SK-N-SH treated with all-trans-retinoic acid at 6 μM for 48 hours (cell line): ENCODE results near the gene OBSCN.

Experiments
- CSDC2 ChIP-seq: fragments of 250-450 bp; sonication (Bioruptor Pico); IDR thresholded peaks from 2 replicates; pipeline ENCODE4 v1.5.0; 2020; ENCODE audit warnings: mild to moderate bottlenecking, moderate library complexity
- RARB ChIP-seq: fragments of 250-450 bp; sonication (Bioruptor Pico); IDR thresholded peaks from 2 replicates; pipeline ENCODE4 v1.8.0; 2021; ENCODE audit warnings: mild to moderate bottlenecking, moderate library complexity
- TOX ChIP-seq: fragments of 250-450 bp; sonication (Bioruptor Pico); IDR thresholded peaks from 2 replicates; pipeline ENCODE4 v1.8.0; 2021; ENCODE audit warnings: mild to moderate bottlenecking, moderate library complexity, borderline replicate concordance
- ZC3H10 ChIP-seq: fragments of 250-450 bp; sonication (Bioruptor Pico); IDR thresholded peaks from 2 replicates; pipeline ENCODE4 v1.5.1; 2021; ENCODE audit warnings: mild to moderate bottlenecking, moderate library complexity
- ZFP3 ChIP-seq: fragments of 250-450 bp; sonication (Bioruptor Pico); IDR thresholded peaks from 2 replicates; pipeline ENCODE4 v1.5.0; 2020; ENCODE audit warnings: mild to moderate bottlenecking, moderate library complexity
- ZFP30 ChIP-seq: fragments of 450-650 bp; formaldehyde crosslinking; IDR thresholded peaks from 2 replicates; pipeline ENCODE4 v1.5.0; 2022; ENCODE audit warnings: mild to moderate bottlenecking, moderate library complexity
- TF ChIP-seq, protein P1 (sequence below): fragments of 250-450 bp; sonication (Bioruptor Pico); IDR thresholded peaks from 2 replicates; pipeline ENCODE4 v1.5.0; 2020; ENCODE audit warnings: mild to moderate bottlenecking, moderate library complexity
- TF ChIP-seq, protein P2 (sequence below): fragments of 250-450 bp; sonication (Bioruptor Pico); IDR thresholded peaks from 2 replicates; pipeline ENCODE4 v1.8.0; 2020; ENCODE audit warnings: mild to moderate bottlenecking, moderate library complexity, borderline replicate concordance
- TF ChIP-seq, protein P3 (sequence below): fragments of 250-450 bp; sonication (Bioruptor Pico); IDR thresholded peaks from 2 replicates; pipeline ENCODE4 v1.5.1; 2021; ENCODE audit warnings: mild to moderate bottlenecking, moderate library complexity

DNA sequence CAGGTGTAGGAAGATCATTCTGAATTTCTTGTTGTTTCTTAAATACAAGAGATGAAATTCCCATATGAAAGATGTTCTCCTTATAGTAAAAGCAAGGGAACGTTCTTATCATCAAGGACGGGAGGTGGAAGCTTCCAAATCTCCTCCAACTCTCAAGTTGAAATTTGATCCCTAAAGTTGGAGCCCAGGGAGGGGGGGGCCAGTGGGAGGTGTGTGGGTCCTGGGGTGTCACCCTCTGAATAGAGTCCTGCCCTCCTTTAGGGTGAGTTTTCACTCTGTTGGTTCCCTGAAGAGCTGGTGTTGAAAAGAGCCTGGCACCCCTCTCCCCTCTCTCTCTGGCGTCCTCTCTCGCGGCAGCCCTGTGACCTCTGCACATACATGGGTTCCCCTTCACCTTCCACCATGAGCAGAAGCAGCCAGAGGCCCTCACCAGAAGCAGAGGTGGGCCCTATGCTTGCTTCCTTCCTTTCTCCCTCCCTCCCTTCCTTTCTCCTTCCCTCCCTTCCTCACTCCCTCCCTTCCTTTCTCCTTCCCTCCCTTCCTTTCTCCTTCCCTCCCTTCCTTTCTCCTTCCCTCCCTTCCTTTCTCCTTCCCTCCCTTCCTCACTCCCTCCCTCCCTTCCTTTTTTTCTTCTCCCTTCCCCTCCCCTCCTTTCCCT is 218.8 kb downstream of the OBSCN start:
- TF ChIP-seq, protein P1, sequence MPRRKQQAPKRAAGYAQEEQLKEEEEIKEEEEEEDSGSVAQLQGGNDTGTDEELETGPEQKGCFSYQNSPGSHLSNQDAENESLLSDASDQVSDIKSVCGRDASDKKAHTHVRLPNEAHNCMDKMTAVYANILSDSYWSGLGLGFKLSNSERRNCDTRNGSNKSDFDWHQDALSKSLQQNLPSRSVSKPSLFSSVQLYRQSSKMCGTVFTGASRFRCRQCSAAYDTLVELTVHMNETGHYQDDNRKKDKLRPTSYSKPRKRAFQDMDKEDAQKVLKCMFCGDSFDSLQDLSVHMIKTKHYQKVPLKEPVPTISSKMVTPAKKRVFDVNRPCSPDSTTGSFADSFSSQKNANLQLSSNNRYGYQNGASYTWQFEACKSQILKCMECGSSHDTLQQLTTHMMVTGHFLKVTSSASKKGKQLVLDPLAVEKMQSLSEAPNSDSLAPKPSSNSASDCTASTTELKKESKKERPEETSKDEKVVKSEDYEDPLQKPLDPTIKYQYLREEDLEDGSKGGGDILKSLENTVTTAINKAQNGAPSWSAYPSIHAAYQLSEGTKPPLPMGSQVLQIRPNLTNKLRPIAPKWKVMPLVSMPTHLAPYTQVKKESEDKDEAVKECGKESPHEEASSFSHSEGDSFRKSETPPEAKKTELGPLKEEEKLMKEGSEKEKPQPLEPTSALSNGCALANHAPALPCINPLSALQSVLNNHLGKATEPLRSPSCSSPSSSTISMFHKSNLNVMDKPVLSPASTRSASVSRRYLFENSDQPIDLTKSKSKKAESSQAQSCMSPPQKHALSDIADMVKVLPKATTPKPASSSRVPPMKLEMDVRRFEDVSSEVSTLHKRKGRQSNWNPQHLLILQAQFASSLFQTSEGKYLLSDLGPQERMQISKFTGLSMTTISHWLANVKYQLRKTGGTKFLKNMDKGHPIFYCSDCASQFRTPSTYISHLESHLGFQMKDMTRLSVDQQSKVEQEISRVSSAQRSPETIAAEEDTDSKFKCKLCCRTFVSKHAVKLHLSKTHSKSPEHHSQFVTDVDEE (CRISPR knock-in tag) = no peak
- TF ChIP-seq TOX (CRISPR knock-in tag) (no peak), CSDC2 (CRISPR knock-in tag) (no peak), ZFP30 (CRISPR knock-in tag) (no peak), ZC3H10 (no peak), RARB (CRISPR knock-in tag) (no peak), ZFP3 (CRISPR knock-in tag) (no peak)
- TF ChIP-seq, protein P2, sequence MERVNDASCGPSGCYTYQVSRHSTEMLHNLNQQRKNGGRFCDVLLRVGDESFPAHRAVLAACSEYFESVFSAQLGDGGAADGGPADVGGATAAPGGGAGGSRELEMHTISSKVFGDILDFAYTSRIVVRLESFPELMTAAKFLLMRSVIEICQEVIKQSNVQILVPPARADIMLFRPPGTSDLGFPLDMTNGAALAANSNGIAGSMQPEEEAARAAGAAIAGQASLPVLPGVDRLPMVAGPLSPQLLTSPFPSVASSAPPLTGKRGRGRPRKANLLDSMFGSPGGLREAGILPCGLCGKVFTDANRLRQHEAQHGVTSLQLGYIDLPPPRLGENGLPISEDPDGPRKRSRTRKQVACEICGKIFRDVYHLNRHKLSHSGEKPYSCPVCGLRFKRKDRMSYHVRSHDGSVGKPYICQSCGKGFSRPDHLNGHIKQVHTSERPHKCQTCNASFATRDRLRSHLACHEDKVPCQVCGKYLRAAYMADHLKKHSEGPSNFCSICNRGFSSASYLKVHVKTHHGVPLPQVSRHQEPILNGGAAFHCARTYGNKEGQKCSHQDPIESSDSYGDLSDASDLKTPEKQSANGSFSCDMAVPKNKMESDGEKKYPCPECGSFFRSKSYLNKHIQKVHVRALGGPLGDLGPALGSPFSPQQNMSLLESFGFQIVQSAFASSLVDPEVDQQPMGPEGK (CRISPR knock-in tag) = no peak
- TF ChIP-seq, protein P3, sequence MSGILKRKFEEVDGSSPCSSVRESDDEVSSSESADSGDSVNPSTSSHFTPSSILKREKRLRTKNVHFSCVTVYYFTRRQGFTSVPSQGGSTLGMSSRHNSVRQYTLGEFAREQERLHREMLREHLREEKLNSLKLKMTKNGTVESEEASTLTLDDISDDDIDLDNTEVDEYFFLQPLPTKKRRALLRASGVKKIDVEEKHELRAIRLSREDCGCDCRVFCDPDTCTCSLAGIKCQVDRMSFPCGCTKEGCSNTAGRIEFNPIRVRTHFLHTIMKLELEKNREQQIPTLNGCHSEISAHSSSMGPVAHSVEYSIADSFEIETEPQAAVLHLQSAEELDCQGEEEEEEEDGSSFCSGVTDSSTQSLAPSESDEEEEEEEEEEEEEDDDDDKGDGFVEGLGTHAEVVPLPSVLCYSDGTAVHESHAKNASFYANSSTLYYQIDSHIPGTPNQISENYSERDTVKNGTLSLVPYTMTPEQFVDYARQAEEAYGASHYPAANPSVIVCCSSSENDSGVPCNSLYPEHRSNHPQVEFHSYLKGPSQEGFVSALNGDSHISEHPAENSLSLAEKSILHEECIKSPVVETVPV (CRISPR knock-in tag) = no peak
